ENCODE results near the gene GAGE2A.
"Not testable (repeated sequence)": the region's sequence is repeated elsewhere in the genome, so short reads cannot be mapped to it uniquely, and the experiment has no call there.

GAGE2A gene

GRCh38 chrX:49589196-49589595, at the start of gene GAGE2A:
TSS of gene GAGE2A (plus strand) at chrX:49589496. CDS start at chrX:49590651, 1,155 bp downstream.
- DNase-seq = not testable (repeated sequence)

GRCh38 chrX:49541433-49541832, 47.9 kb upstream of the GAGE2A start, which contains the start of gene GAGE12D:
TSS of gene GAGE12D (plus strand) at chrX:49541733. CDS start at chrX:49542888, 1,155 bp downstream.
- DNase-seq = not testable (repeated sequence)

- not testable (repeated sequence) for DNase-seq
These were observed 38.3 kb upstream of the GAGE2A start, which contains the start of gene GAGE12E for GRCh38 chrX:49550989-49551388. TSS of gene GAGE12E (plus strand) at chrX:49551289. CDS start at chrX:49552444, 1,155 bp downstream.

GRCh38 chrX:49560542-49560941, 28.8 kb upstream of the GAGE2A start, which contains the start of gene GAGE12F:
TSS of gene GAGE12F (plus strand) at chrX:49560842. CDS start at chrX:49561997, 1,155 bp downstream.
- DNase-seq = not testable (repeated sequence)

GRCh38 chrX:49568728-49569127, 20.6 kb upstream of the GAGE2A start:
- DNase-seq = not testable (repeated sequence)

- not testable (repeated sequence) for DNase-seq
These were observed 20.1 kb upstream of the GAGE2A start for GRCh38 chrX:49569152-49569551.

- not testable (repeated sequence) for DNase-seq
These were observed 19.2 kb upstream of the GAGE2A start, which contains the start of gene GAGE12G for GRCh38 chrX:49570100-49570499. TSS of gene GAGE12G (plus strand) at chrX:49570400. CDS start at chrX:49571555, 1,155 bp downstream.

- DNase-seq = not testable (repeated sequence)
These were observed 9.6 kb upstream of the GAGE2A start, which contains the start of gene GAGE12H for GRCh38 chrX:49579649-49580048. TSS of gene GAGE12H (plus strand) at chrX:49579949. CDS start at chrX:49581104, 1,155 bp downstream.

- not testable (repeated sequence) for DNase-seq
These were observed 628 bp downstream of the GAGE2A start for GRCh38 chrX:49589769-49590478.

- not testable (repeated sequence) for DNase-seq
These were observed 1.2 kb downstream of the GAGE2A start for GRCh38 chrX:49590488-49590887.

- DNase-seq = not testable (repeated sequence)
These were observed 9.4 kb downstream of the GAGE2A start, which contains the start of gene GAGE1 for GRCh38 chrX:49598720-49599119. TSS of gene GAGE1 (plus strand) at chrX:49599020. CDS start at chrX:49600175, 1,155 bp downstream.

- DNase-seq = no peak
These were observed 21.5 kb downstream of the GAGE2A start for GRCh38 chrX:49610718-49611310.

- no peak for DNase-seq
These were observed 29.3 kb downstream of the GAGE2A start for GRCh38 chrX:49618574-49618973.

- peak; percentile 9 for DNase-seq
These were observed 37.9 kb downstream of the GAGE2A start for GRCh38 chrX:49627086-49627777.

GRCh38 chrX:49644991-49645637, 55.8 kb downstream of the GAGE2A start:
- no peak for DNase-seq
